ENCODE results near the gene ZNF200. TPM values are rescaled to one million over a fixed set of nuclear protein-coding genes. Genes with fewer than 3 reads are reported as not detected.

ZNF200 gene
- total and polyA plus RNA-seq, 8 donors = 6.7 to 15.0 (median 12.7) TPM

GRCh38 chr16:3256866-3257465 is 22.0 kb upstream of the ZNF200 start:
- no peak for DNase-seq
- Histone ChIP-seq H3K4me3 (peak overlapping the region in 1 of 2 donors; percentile 54), H3K9me3 (no peaks in the 10 kb centered on the region), H3K27ac (peak overlapping the region in 1 of 2 donors; percentile 90), H3K4me1 (peaks cover 0 to 74% of the 10 kb centered on the region in 2 donors), H3K36me3 (peaks cover 0 to 12% of the 10 kb centered on the region in 2 donors), H3K27me3 (peaks cover 0 to 11% of the 10 kb centered on the region in 2 donors)
- no peak for TF ChIP-seq CTCF (IDR thresholded peaks at IDR 0.05)
- intact Hi-C loops (cut with DNase I) = no loop called here
- no peak for ATAC-seq

- H3K27ac ChIP-seq = peak within 1 kb of the TSS in 1 of 2 donors; percentile 90
These were observed 21.3 kb upstream of the ZNF200 start, which contains the start of gene MEFV for GRCh38 chr16:3256146-3256865. Gene MEFV (minus strand): TSS chr16:3256633. CDS start chr16:3256587, 46 bp downstream.

GRCh38 chr16:3254309-3254708 is 19.4 kb upstream of the ZNF200 start:
- TF ChIP-seq CTCF (IDR thresholded peaks at IDR 0.05) = no peak
- H3K27me3 ChIP-seq = peaks cover 0 to 11% of the 10 kb centered on the region in 2 donors
- ATAC-seq (no peak), DNase-seq (peak in 1 of 4 donors; percentile 77)
- no peak overlapping the region for H3K27ac ChIP-seq
- peaks cover 0 to 31% of the 10 kb centered on the region in 2 donors for H3K36me3 ChIP-seq
- intact Hi-C loops (cut with DNase I) = no loop called here
- H3K4me3 ChIP-seq = peak overlapping the region in 1 of 2 donors; percentile 54
- H3K9me3 ChIP-seq = no peaks in the 10 kb centered on the region
- H3K4me1 ChIP-seq = peaks cover 0 to 66% of the 10 kb centered on the region in 2 donors

More at GRCh38 chr16:3256146-3256865, 21.3 kb upstream of the ZNF200 start, which contains the start of gene MEFV:
- intact Hi-C loops (cut with DNase I) = no loop called here
- no peak for TF ChIP-seq CTCF (IDR thresholded peaks at IDR 0.05)
- Histone ChIP-seq H3K9me3 (no peaks in the 10 kb centered on the region), H3K4me3 (peak within 1 kb of the TSS in 1 of 2 donors; percentile 54), H3K36me3 (peaks cover 0 to 17% of the 10 kb centered on the region in 2 donors), H3K27me3 (peaks cover 0 to 11% of the 10 kb centered on the region in 2 donors), H3K4me1 (peaks cover 0 to 72% of the 10 kb centered on the region in 2 donors)
- ATAC-seq (peak; percentile 55), DNase-seq (no peak)

GRCh38 chr16:3252967-3253366 is 18.0 kb upstream of the ZNF200 start:
- no peak for DNase-seq
- H3K9me3 ChIP-seq = no peaks in the 10 kb centered on the region
- peaks cover 0 to 44% of the 10 kb centered on the region in 2 donors for H3K36me3 ChIP-seq
- H3K4me3 ChIP-seq = peak overlapping the region in 1 of 2 donors; percentile 54
- no peak overlapping the region for H3K27ac ChIP-seq
- intact Hi-C loops (cut with DNase I) = no loop called here
- H3K4me1 ChIP-seq = peaks cover 0 to 57% of the 10 kb centered on the region in 2 donors
- no peak for ATAC-seq
- peaks cover 0 to 11% of the 10 kb centered on the region in 2 donors for H3K27me3 ChIP-seq
- TF ChIP-seq CTCF (IDR thresholded peaks at IDR 0.05) = no peak

- ATAC-seq = no peak
- DNase-seq = no peak
- Histone ChIP-seq H3K4me1 (peaks cover 0 to 35% of the 10 kb centered on the region in 2 donors), H3K36me3 (peaks cover 0 to 71% of the 10 kb centered on the region in 2 donors), H3K9me3 (no peaks in the 10 kb centered on the region), H3K27me3 (peaks cover 0 to 4% of the 10 kb centered on the region in 2 donors), H3K27ac (no peak overlapping the region), H3K4me3 (no peak overlapping the region)
- intact Hi-C loops (cut with DNase I) = no loop called here
- no peak for TF ChIP-seq CTCF (IDR thresholded peaks at IDR 0.05)
These were observed 14.5 kb upstream of the ZNF200 start for GRCh38 chr16:3249451-3249850.

Data from left lung (tissue), 10 donors.